A673 (cell line): ENCODE measurements around the gene AGTPBP1. TPM values are rescaled to one million over a fixed set of nuclear protein-coding genes. Genes with fewer than 3 reads are reported as not detected.

ENCODE experiments used
- BruUV-seq: library from RNA; stranded (reverse); fragments of 400-500 nt; replicated peaks from 2 replicates; lab custom pipeline; 2021; lab: Mats Ljungman, UMichigan
- CTCF ChIA-PET: fragments of 300-600 bp; sonication (Branson Sonifier 250); formaldehyde crosslinking; loops from one replicate; lab custom pipeline; 2022; ENCODE audit warnings: antibody characterized with exemption; lab: Charles Lee
- POLR2A ChIA-PET: fragments of 300-600 bp; sonication (Branson Sonifier 250); formaldehyde crosslinking; loops from one replicate; lab custom pipeline; 2022; ENCODE audit warnings: antibody characterized with exemption; ENCODE audit not compliant: low non-redundant PET; lab: Charles Lee
- DNase-seq: peaks from one replicate; pipeline ENCODE4 v3.0.0-alpha.2; 2015; ENCODE audit warnings: low spot score
- H3K27ac ChIP-seq: fragments of 200-600 bp; sonication (generic); 2 replicates; pipeline ENCODE4 v1.5.1; 2016; ENCODE audit warnings: mixed run types, low read depth, mild to moderate bottlenecking, mixed read lengths, antibody characterized with exemption, low read length; ENCODE audit not compliant: poor library complexity, severe bottlenecking
- H3K27me3 ChIP-seq: fragments of 200-600 bp; sonication (generic); replicated peaks from 2 replicates; pipeline ENCODE4 v1.6.1; 2017; ENCODE audit warnings: mixed run types, low read depth, mild to moderate bottlenecking, mixed read lengths, antibody characterized with exemption, low read length; ENCODE audit not compliant: insufficient read depth, poor library complexity
- H3K36me3 ChIP-seq: fragments of 200-600 bp; sonication (generic); 2 replicates; pipeline ENCODE4 v1.6.1; 2016; ENCODE audit warnings: mixed run types, mild to moderate bottlenecking, mixed read lengths, antibody characterized with exemption, low read length; ENCODE audit not compliant: insufficient read depth, poor library complexity, severe bottlenecking
- H3K4me1 ChIP-seq: fragments of 200-600 bp; sonication (generic); 2 replicates; pipeline ENCODE4 v1.6.1; 2017; ENCODE audit warnings: mixed run types, mild to moderate bottlenecking, mixed read lengths, antibody characterized with exemption, low read length; ENCODE audit not compliant: insufficient read depth, poor library complexity, severe bottlenecking
- H3K4me3 ChIP-seq: fragments of 200-600 bp; sonication (generic); 2 replicates; pipeline ENCODE4 v1.5.1; 2016; ENCODE audit warnings: low read depth, mixed run types, mild to moderate bottlenecking, mixed read lengths, low read length; ENCODE audit not compliant: poor library complexity, severe bottlenecking
- H3K9me3 ChIP-seq: fragments of 200-600 bp; sonication (generic); 2 replicates; pipeline ENCODE4 v1.6.1; 2016; ENCODE audit warnings: mixed run types, low read depth, mild to moderate bottlenecking, mixed read lengths, antibody characterized with exemption, low read length; ENCODE audit not compliant: poor library complexity, severe bottlenecking
- CTCF ChIP-seq: fragments of 300-800, 200-600 bp; sonication (generic); conservative IDR thresholded peaks from 2 replicates; pipeline ENCODE4 v1.5.1; 2017; ENCODE audit warnings: low read depth, mild to moderate bottlenecking, antibody characterized with exemption, low read length, moderate library complexity, mixed read lengths
- EZH2 ChIP-seq: fragments of 200-600 bp; sonication (generic); IDR thresholded peaks from 2 replicates; pipeline ENCODE4 v1.6.1; 2017; ENCODE audit warnings: borderline replicate concordance, low read depth, mild to moderate bottlenecking, mixed read lengths, antibody characterized with exemption, low read length; ENCODE audit not compliant: poor library complexity, severe bottlenecking
- intact Hi-C: fragments of 100-400 bp; cut with micrococcal nuclease; formaldehyde crosslinking; loops from one replicate; pipeline ENCODE4 v1.10.0; 2022; ENCODE audit not compliant: unreplicated experiment
- total RNA-seq: library from RNA; stranded (reverse); gene quantifications from 2 replicates; pipeline ENCODE4 v1.2.3, GENCODE V29; 2021

The AGTPBP1 gene
- total RNA-seq, 1 experiment from 2014 or later: 24.7 TPM

GRCh38 chr9:85533538-85533937 lies 208.2 kb downstream of the AGTPBP1 start:
- H3K4me1 ChIP-seq: no peaks in the 10 kb centered on the region
- no peaks in the 10 kb centered on the region for H3K9me3 ChIP-seq
- no peak for TF ChIP-seq EZH2
- TF ChIP-seq CTCF: no peak
- POLR2A ChIA-PET: no interaction called here
- no TSS peak for BruUV-seq
- H3K36me3 ChIP-seq: no peaks in the 10 kb centered on the region
- no peaks in the 10 kb centered on the region for H3K27me3 ChIP-seq
- no peak overlapping the region for H3K27ac ChIP-seq
- DNase-seq: no peak
- CTCF ChIA-PET: no interaction called here
- no peak overlapping the region for H3K4me3 ChIP-seq
- intact Hi-C loops: no loop called here

- no peaks in the 10 kb centered on the region for H3K4me1 ChIP-seq
- intact Hi-C loops: no loop called here
- no peaks in the 10 kb centered on the region for H3K36me3 ChIP-seq
- POLR2A ChIA-PET: no interaction called here
- H3K27me3 ChIP-seq: no peaks in the 10 kb centered on the region
- DNase-seq: no peak
- TF ChIP-seq CTCF (no peak), EZH2 (no peak)
- no TSS peak for BruUV-seq
- CTCF ChIA-PET: no interaction called here
- no peak overlapping the region for H3K4me3 ChIP-seq
- no peaks in the 10 kb centered on the region for H3K9me3 ChIP-seq
- no peak overlapping the region for H3K27ac ChIP-seq
Observed at GRCh38 chr9:85530721-85531120, 211.0 kb downstream of the AGTPBP1 start.

- BruUV-seq: no TSS peak
- ChIA-PET POLR2A (no interaction called here), CTCF (no interaction called here)
- Histone ChIP-seq H3K27ac (no peak overlapping the region), H3K4me3 (no peak overlapping the region), H3K4me1 (no peaks in the 10 kb centered on the region), H3K9me3 (no peaks in the 10 kb centered on the region), H3K27me3 (peaks cover 20% of the 10 kb centered on the region), H3K36me3 (no peaks in the 10 kb centered on the region)
- no peak for TF ChIP-seq CTCF
- TF ChIP-seq EZH2: no peak
- DNase-seq: no peak
- intact Hi-C loops: no loop called here
Observed at GRCh38 chr9:85528607-85529006, 213.1 kb downstream of the AGTPBP1 start.
